K562 (cell line): Measurements from ENCODE around the gene GPR35. TPM values are rescaled to one million over a fixed set of nuclear protein-coding genes. Genes with fewer than 3 reads are reported as not detected.
A peak's percentile ranks its signal among the peaks of the same experiment; 100 is the strongest.

Source experiments
- BHLHE40 ChIP-seq: IDR thresholded peaks from 2 replicates; pipeline ENCODE4 v1.6.1; 2011; ENCODE audit warnings: low read length, improper control_type of control experiment
- GABPB1 ChIP-seq: sonication (generic); formaldehyde crosslinking; IDR thresholded peaks from 2 replicates; pipeline ENCODE4 v1.8.0; 2022; ENCODE audit warnings: mild to moderate bottlenecking, missing genetic modification reagents
- HMG20A ChIP-seq: fragments of 450-650 bp; formaldehyde crosslinking; conservative IDR thresholded peaks from 2 replicates; pipeline ENCODE4 v1.4.0; 2020; ENCODE audit warnings: mild to moderate bottlenecking, mixed read lengths
- HOXB6 ChIP-seq: fragments of 250-450 bp; sonication (Bioruptor Pico); IDR thresholded peaks from 2 replicates; pipeline ENCODE4 v1.5.1; 2022; ENCODE audit warnings: mild to moderate bottlenecking, borderline replicate concordance
- MNT ChIP-seq, 2 experiments: fragments of 450-650 bp; conservative IDR thresholded peaks; 2 replicates each; pipeline ENCODE4 v1.6.1; 2017; ENCODE audit warnings: mild to moderate bottlenecking in 2 of 2, moderate library complexity in 2 of 2
- NFE2 ChIP-seq: IDR thresholded peaks from 2 replicates; pipeline ENCODE4 v1.6.1; 2014; ENCODE audit warnings: antibody characterized with exemption, low read depth
- NRF1 ChIP-seq, 2 experiments: fragments of 450-650 bp; IDR thresholded peaks in 1 of 2; conservative IDR thresholded peaks in 1 of 2; 2 replicates each; pipeline ENCODE4 v1.6.1; 2014; ENCODE audit warnings: mild to moderate bottlenecking in 2 of 2
- SMC3 ChIP-seq: conservative IDR thresholded peaks from 2 replicates; pipeline ENCODE4 v1.6.1; 2011; ENCODE audit warnings: low read depth, low read length, improper control_type of control experiment; ENCODE audit not compliant: insufficient read depth
- SP1 ChIP-seq: sonication (generic); formaldehyde crosslinking; IDR thresholded peaks from 2 replicates; pipeline ENCODE4 v1.8.1; 2022; ENCODE audit warnings: mild to moderate bottlenecking, missing genetic modification reagents
- SREBF1 ChIP-seq: fragments of 150-350 bp; IDR thresholded peaks from 2 replicates; pipeline ENCODE4 v1.6.1; 2014; ENCODE audit warnings: antibody characterized with exemption, low read depth, low read length, borderline replicate concordance
- TOE1 ChIP-seq, 2 experiments: fragments of 450-650 bp in 1 of 2; sonication (generic) in 1 of 2; formaldehyde crosslinking in 1 of 2; IDR thresholded peaks; 2 replicates each; pipeline versions ENCODE4 v1.7.1 to v1.8.0; 2016 to 2022; ENCODE audit warnings: borderline replicate concordance in 2 of 2, mild to moderate bottlenecking in 2 of 2, antibody characterized with exemption in 1 of 2, inconsistent platforms in 1 of 2, low read depth in 1 of 2, missing genetic modification reagents in 1 of 2, moderate library complexity in 1 of 2
- ZNF592 ChIP-seq: fragments of 450-650 bp; IDR thresholded peaks from 2 replicates; pipeline ENCODE4 v1.6.1; 2017; ENCODE audit warnings: antibody characterized with exemption, mild to moderate bottlenecking
- ZSCAN32 ChIP-seq: fragments of 450-650 bp; formaldehyde crosslinking; IDR thresholded peaks from 2 replicates; pipeline ENCODE4 v1.4.0; 2020; ENCODE audit warnings: mild to moderate bottlenecking, moderate library complexity
- polyA plus RNA-seq, 8 experiments: library from polyadenylated mRNA; depleted of rRNA in 4 of 8; stranded (reverse) in 5 of 8; unstranded in 3 of 8; fragments of >200 nt; fragmentation: Nextera tagmentation in 2 of 8; fragmentation: Illumina TruSeq in 1 of 8; extraction: Ambion mirVana in 2 of 8; extraction: Trizol in 1 of 8; gene quantifications; 2 replicates each; pipeline versions ENCODE4 v1.2.1 to v1.2.3, GENCODE V29; 2011 to 2014; ENCODE audit warnings: inconsistent platforms in 1 of 8, missing spikeins in 1 of 8
- total RNA-seq, 7 experiments: library from RNA; depleted of rRNA in 6 of 7; stranded (reverse); fragments of >200 nt in 6 of 7; fragmentation: Illumina TruSeq in 2 of 7; extraction: Trizol in 2 of 7; gene quantifications; 2 replicates each; pipeline versions ENCODE4 v1.2.1 to v1.2.3, GENCODE V29; 2011 to 2021; ENCODE audit warnings: low replicate concordance in 1 of 7

The GPR35 gene
- total and polyA plus RNA-seq, 9 of the 15 experiments (the other 6 are each of a cell fraction or from before 2014, with no cell fraction given): 0.04 to 0.50 (median 0.29) TPM; not detected in 3

GRCh38 chr2:240579771-240580614, 45.3 kb upstream of the GPR35 start (continued):
- TF ChIP-seq SP1 (peak; percentile 48), SREBF1 (no peak), SMC3 (no peak), HMG20A (CRISPR knock-in tag) (no peak), ZNF592 (peak; percentile 67), GABPB1 (CRISPR knock-in tag) (no peak), NRF1 (conservative IDR thresholded peaks at IDR 0.05 in 1 of 2, IDR thresholded peaks at IDR 0.05 in 1 of 2) (peak; percentile 62 to 72), NFE2 (0 out of 2 replicates have a peak, but pooled peaks have one; percentile 3), MNT (conservative IDR thresholded peaks at IDR 0.05) (peak; percentile 86 to 90), ZSCAN32 (CRISPR knock-in tag) (no peak), TOE1 (IDR thresholded peaks at IDR 0.05; ENCODE audit: borderline replicate concordance) (no peak), TOE1 (CRISPR knock-in tag; IDR thresholded peaks at IDR 0.05; ENCODE audit: borderline replicate concordance, low read depth) (no peak), HOXB6 (CRISPR knock-in tag) (no peak), BHLHE40 (peak; percentile 74)
